ENCODE results near the gene FNTB.

GRCh38 chr14:65104791-65105190 is 118.1 kb downstream of the FNTB start:
- no peak for TF ChIP-seq CTCF (IDR thresholded peaks at IDR 0.05)
- no peak for TF ChIP-seq POLR2A (IDR thresholded peaks at IDR 0.05)
